HFFc6 (cell line): ENCODE measurements around the gene INPP5K. TPM values are rescaled to one million over a fixed set of nuclear protein-coding genes. Genes with fewer than 3 reads are reported as not detected.

Source experiments
- DNase-seq: peaks from one replicate; pipeline ENCODE4 v3.0.0-alpha.2; 2018
- H3K27ac Mint-ChIP-seq: 2 replicates; pipeline ENCODE4 v1.8.0; 2020; ENCODE audit warnings: mild to moderate bottlenecking, mixed read lengths
- H3K27me3 Mint-ChIP-seq: 2 replicates; pipeline ENCODE4 v1.8.0; 2021; ENCODE audit warnings: mild to moderate bottlenecking, moderate library complexity, mixed read lengths; ENCODE audit not compliant: insufficient read depth
- H3K36me3 Mint-ChIP-seq: 2 replicates; pipeline ENCODE4 v1.8.0; 2021; ENCODE audit warnings: low read depth, mixed read lengths
- H3K4me1 Mint-ChIP-seq: 2 replicates; pipeline ENCODE4 v1.8.0; 2020; ENCODE audit warnings: low read depth, mixed read lengths
- H3K4me3 Mint-ChIP-seq: 2 replicates; pipeline ENCODE4 v1.8.0; 2020; ENCODE audit warnings: mild to moderate bottlenecking, moderate library complexity, mixed read lengths
- H3K9me3 Mint-ChIP-seq: 2 replicates; pipeline ENCODE4 v1.8.0; 2020; ENCODE audit warnings: mild to moderate bottlenecking, mixed read lengths
- total RNA-seq, 6 experiments: library from RNA; stranded (reverse); fragmentation: NEBNext Ultra II Directional; extraction: Animal tissue kit (Norgen Biotek cat#: 25700); gene quantifications; 2 replicates in 1 of 6; 3 replicates in 5 of 6; pipeline ENCODE4 v1.2.3, GENCODE V29; 2021
- TF ChIP-seq, protein P1 (sequence below): fragments of 200-600 bp; sonication (generic); IDR thresholded peaks from 2 replicates; pipeline ENCODE4 v1.5.0; 2021; ENCODE audit warnings: antibody characterized with exemption, mild to moderate bottlenecking

INPP5K gene
- total RNA-seq, 6 experiments from 2014 or later, result 18.2 to 23.5 (median 20.3) TPM

- H3K36me3 Mint-ChIP-seq, result peaks cover 18% of the 10 kb centered on the region
- no peaks in the 10 kb centered on the region for H3K9me3 Mint-ChIP-seq
- peak overlapping the region; percentile 26; the same call in 1 of the 2 replicates for H3K27ac Mint-ChIP-seq
- no peak for DNase-seq
- peaks cover 20% of the 10 kb centered on the region for H3K4me1 Mint-ChIP-seq
- TF ChIP-seq, protein P1, sequence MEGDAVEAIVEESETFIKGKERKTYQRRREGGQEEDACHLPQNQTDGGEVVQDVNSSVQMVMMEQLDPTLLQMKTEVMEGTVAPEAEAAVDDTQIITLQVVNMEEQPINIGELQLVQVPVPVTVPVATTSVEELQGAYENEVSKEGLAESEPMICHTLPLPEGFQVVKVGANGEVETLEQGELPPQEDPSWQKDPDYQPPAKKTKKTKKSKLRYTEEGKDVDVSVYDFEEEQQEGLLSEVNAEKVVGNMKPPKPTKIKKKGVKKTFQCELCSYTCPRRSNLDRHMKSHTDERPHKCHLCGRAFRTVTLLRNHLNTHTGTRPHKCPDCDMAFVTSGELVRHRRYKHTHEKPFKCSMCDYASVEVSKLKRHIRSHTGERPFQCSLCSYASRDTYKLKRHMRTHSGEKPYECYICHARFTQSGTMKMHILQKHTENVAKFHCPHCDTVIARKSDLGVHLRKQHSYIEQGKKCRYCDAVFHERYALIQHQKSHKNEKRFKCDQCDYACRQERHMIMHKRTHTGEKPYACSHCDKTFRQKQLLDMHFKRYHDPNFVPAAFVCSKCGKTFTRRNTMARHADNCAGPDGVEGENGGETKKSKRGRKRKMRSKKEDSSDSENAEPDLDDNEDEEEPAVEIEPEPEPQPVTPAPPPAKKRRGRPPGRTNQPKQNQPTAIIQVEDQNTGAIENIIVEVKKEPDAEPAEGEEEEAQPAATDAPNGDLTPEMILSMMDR, result no peak
- no peak overlapping the region for H3K4me3 Mint-ChIP-seq
- H3K27me3 Mint-ChIP-seq, result peaks cover 4% of the 10 kb centered on the region
Observed at GRCh38 chr17:1481736-1482135, 34.7 kb downstream of the INPP5K start.

DNA sequence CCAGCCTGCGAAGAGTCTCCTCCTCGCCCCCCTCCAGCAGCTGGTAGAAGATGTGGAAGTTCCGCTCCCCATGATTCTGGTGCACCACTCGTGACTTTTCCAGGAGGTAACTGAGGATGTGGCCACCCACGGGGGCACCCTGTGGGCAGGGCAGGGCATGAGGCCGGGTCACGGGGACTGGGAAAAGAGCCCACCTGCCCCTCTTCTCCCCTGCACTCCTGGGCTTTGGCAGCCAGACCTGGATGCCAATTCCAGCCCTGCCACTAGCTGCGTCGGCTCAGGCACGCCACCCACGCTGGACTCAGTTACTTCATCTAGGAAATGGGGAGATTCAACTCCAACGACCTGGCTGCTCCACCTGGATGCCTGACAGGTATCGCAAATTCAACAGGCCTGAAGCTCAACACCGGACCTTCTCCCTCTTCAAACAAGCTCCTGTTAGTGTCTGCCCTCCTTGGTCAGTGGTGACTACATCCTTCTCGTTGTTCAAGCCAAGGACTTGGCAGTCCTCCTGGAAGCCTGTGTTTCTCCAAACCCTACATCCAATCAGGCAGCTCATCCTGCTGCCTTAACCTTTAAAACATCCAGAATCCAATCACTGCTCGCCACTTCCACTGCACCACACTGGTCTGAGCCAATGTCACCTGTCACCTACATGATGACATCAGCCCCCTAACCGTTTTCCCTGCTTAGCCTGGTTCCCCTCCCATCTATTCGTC lies 35.5 kb downstream of the INPP5K start:
- Mint-ChIP-seq H3K4me1 (peaks cover 20% of the 10 kb centered on the region), H3K27ac (peak overlapping the region; percentile 44), H3K4me3 (no peak overlapping the region), H3K27me3 (peaks cover 4% of the 10 kb centered on the region), H3K36me3 (peaks cover 18% of the 10 kb centered on the region), H3K9me3 (no peaks in the 10 kb centered on the region)
- TF ChIP-seq, protein P1, result no peak
- DNase-seq, result peak; percentile 27

DNA sequence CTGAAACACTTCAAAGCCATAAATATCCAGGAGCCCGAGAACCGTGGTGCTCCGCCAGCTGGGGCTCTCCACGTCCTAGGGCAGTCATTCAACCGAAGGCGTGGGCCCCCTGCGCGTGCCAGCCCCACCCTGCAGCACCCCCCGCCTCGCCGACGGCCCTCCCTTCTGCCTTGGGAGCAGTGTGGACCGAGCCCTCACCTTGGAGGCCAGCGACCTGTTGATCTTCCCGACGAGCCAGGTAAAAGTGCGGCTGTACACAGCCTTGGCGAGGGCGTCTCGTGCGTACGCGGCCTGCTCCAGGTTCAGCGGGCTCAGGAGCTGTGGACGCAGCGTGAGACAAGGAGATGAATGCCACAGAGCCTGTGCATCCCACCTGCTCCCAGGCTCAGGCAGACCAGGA lies 38.0 kb downstream of the INPP5K start:
- Mint-ChIP-seq H3K27ac (no peak overlapping the region), H3K4me1 (peaks cover 13% of the 10 kb centered on the region), H3K4me3 (no peak overlapping the region), H3K9me3 (no peaks in the 10 kb centered on the region), H3K36me3 (peaks cover 28% of the 10 kb centered on the region), H3K27me3 (peaks cover 4% of the 10 kb centered on the region)
- TF ChIP-seq, protein P1, result no peak
- no peak for DNase-seq

DNA sequence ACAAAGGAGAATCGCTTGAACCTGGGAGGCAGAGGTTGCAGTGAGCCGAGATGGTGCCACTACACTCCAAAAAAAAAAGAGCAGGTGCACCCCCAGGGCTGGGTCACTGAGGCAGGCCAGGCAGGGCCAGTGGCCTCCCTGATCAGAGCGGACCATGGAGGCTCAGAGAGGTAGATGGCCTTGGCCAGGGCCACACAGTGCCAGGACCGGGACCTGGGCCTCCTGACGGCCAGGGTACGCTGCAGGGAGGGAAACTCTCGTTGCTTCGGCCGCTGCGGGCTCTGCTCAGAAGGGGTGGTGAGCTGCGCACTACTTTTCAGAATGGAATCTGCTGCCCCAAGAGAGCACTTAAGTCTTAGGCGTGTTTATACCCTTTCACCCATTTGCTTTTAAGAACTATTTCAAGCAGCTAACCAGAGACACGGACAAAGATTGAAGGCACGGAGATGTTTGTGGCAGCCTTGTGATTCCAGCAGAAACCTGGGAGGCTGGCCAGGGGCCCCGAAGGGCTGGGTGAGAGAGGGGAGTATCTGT lies 41.0 kb downstream of the INPP5K start:
- Mint-ChIP-seq H3K36me3 (peaks cover 18% of the 10 kb centered on the region; the same call in 1 of the 2 replicates), H3K9me3 (no peaks in the 10 kb centered on the region), H3K27me3 (peaks cover 7% of the 10 kb centered on the region), H3K4me1 (no peaks in the 10 kb centered on the region), H3K27ac (no peak overlapping the region), H3K4me3 (no peak overlapping the region)
- TF ChIP-seq, protein P1, result no peak
- DNase-seq, result no peak

DNA sequence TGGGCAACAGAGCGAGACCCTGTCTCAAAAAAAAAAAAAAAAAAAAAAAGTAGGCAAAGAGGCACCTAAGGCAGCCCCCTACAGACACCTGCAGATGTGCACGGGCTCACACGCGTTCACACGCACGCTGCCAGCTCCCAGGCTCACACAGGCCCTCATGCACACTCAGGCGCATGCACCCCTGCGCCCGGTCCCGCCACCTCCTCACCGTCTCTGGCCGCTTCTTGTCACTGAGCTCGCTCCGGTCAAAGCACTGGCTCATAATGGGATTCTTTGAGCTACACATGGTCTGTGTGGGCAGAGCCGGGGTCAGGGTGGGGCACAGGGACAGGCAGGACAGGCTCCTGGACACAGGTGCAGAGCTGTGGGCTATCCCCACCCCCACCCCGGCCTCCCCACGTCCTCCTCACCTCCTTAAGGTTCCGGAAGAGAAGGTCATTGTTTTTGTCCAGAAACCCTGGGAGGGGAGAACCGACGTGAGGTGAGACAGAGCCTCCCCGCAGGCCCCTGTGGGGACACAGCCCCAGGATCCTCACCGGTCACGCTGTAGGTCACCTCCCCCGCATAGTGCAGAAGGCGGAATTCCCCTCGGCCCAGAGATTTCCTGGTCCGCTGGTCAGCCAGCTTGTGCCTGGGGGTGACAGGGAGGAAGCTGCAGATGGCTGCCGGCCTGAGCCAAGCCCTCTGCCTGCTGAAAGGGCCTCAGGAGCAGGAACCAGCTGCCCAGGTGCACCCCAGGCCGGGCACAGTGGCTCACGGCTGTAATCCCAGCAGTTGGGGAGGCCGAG lies 41.8 kb downstream of the INPP5K start:
- peaks cover 18% of the 10 kb centered on the region for H3K36me3 Mint-ChIP-seq
- H3K9me3 Mint-ChIP-seq, result no peaks in the 10 kb centered on the region
- H3K4me3 Mint-ChIP-seq, result no peak overlapping the region
- no peak for DNase-seq
- H3K27ac Mint-ChIP-seq, result no peak overlapping the region
- H3K27me3 Mint-ChIP-seq, result peaks cover 7% of the 10 kb centered on the region
- TF ChIP-seq, protein P1, result no peak
- H3K4me1 Mint-ChIP-seq, result no peaks in the 10 kb centered on the region
